GM06990 (cell line): ENCODE measurements around the gene KIRREL2.

Experiments
- DNase-seq: peaks from one replicate; pipeline ENCODE4 v3.0.0-alpha.2; 2011; ENCODE audit not compliant: insufficient read length; ENCODE audit errors: extremely low read depth
- H3K27me3 ChIP-seq: replicated peaks from 2 replicates; pipeline ENCODE4 v1.6.0; 2011; ENCODE audit warnings: low read length; ENCODE audit not compliant: control insufficient read depth, insufficient read depth
- H3K36me3 ChIP-seq: 2 replicates; pipeline ENCODE4 v1.5.1; 2011; ENCODE audit warnings: low read length; ENCODE audit not compliant: control insufficient read depth, insufficient read depth
- H3K4me3 ChIP-seq: replicated peaks from 2 replicates; pipeline ENCODE4 v1.5.1; 2011; ENCODE audit warnings: low read depth, mild to moderate bottlenecking, control low read depth, low read length
- CTCF ChIP-seq: IDR thresholded peaks from 2 replicates; pipeline ENCODE4 v1.5.1; 2011; ENCODE audit warnings: low read length, control low read depth, mild to moderate bottlenecking, inconsistent platforms; ENCODE audit not compliant: insufficient read depth, poor library complexity, severe bottlenecking

The KIRREL2 gene

GRCh38 chr19:35856546-35857149 lies at the start of gene KIRREL2:
KIRREL2 (plus strand) TSS chr19:35856911; CDS start chr19:35857120, 209 bp downstream.
- TF ChIP-seq CTCF, result no peak
- Histone ChIP-seq H3K4me3 (peak within 1 kb of the TSS; percentile 51), H3K36me3 (no peaks in the 10 kb centered on the region), H3K27me3 (peaks cover 5% of the 10 kb centered on the region)
- DNase-seq, result no peak

GRCh38 chr19:35807633-35808032 lies 49.1 kb upstream of the KIRREL2 start:
- no peak overlapping the region for H3K4me3 ChIP-seq
- DNase-seq, result no peak
- no peaks in the 10 kb centered on the region; the same call in 1 of the 2 replicates for H3K27me3 ChIP-seq
- TF ChIP-seq CTCF, result no peak
- H3K36me3 ChIP-seq, result no peaks in the 10 kb centered on the region

- no peak for TF ChIP-seq CTCF
- Histone ChIP-seq H3K36me3 (no peaks in the 10 kb centered on the region), H3K27me3 (no peaks in the 10 kb centered on the region; the same call in 1 of the 2 replicates), H3K4me3 (no peak overlapping the region)
- DNase-seq, result no peak
Observed at GRCh38 chr19:35811317-35812219, 45.1 kb upstream of the KIRREL2 start.

- TF ChIP-seq CTCF, result no peak
- no peak for DNase-seq
- H3K27me3 ChIP-seq, result no peaks in the 10 kb centered on the region; the same call in 1 of the 2 replicates
- H3K4me3 ChIP-seq, result no peak within 1 kb of the TSS
- no peaks in the 10 kb centered on the region for H3K36me3 ChIP-seq
Observed at GRCh38 chr19:35812220-35813042, 44.3 kb upstream of the KIRREL2 start, which contains the start of gene PRODH2. PRODH2 (minus strand) TSS chr19:35812845; CDS start chr19:35812805, 40 bp downstream.

GRCh38 chr19:35813043-35813890 lies 43.4 kb upstream of the KIRREL2 start:
- no peaks in the 10 kb centered on the region for H3K27me3 ChIP-seq
- no peak overlapping the region for H3K4me3 ChIP-seq
- no peak for TF ChIP-seq CTCF
- no peaks in the 10 kb centered on the region for H3K36me3 ChIP-seq
- DNase-seq, result no peak
